ENCODE measurements around the gene H3-3A.
A peak's percentile ranks its signal among the peaks of the same experiment; 100 is the strongest.

Gene H3-3A

DNA sequence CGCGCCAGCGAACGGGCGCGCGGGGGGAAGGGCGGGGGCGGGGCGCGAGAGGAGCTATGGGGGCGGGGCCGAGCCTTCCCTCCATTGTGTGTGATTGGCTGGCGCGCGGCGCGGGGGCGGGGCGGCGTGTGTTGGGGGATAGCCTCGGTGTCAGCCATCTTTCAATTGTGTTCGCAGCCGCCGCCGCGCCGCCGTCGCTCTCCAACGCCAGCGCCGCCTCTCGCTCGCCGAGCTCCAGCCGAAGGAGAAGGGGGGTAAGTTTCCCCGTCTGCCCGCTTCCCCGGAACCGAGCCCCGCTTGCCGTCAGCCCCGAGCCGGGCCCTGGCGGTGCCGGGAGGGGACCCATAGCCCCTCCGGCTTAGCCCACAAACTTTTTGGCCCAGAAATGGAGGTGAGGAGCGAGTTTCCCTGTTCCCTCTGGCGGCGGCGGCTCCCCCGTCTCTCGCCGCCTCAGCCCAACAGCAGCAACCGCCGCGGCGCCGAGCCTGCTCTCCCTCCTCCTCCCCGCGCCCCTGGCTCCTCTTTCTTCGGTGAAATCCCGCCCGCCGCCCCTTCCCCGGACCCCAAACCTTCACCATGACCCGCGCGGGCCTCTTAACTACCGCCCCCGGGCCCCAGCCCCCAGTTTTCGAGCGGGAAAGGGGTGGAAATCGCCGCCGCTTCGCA lies at the start of gene H3-3A:
H3-3A (plus strand) TSS at position 159 of the 666 bp plus-strand sequence. CDS start 1,636 bp downstream, outside the sequence.
- DNase-seq (ENCODE audit: low read depth), result peak; percentile 91

- no peak for DNase-seq (ENCODE audit: low read depth)
Measured at GRCh38 chr1:226017070-226017469, 45.4 kb upstream of the H3-3A start.

GRCh38 chr1:226019572-226019971 lies 42.9 kb upstream of the H3-3A start:
- no peak for DNase-seq (ENCODE audit: low read depth)

DNA sequence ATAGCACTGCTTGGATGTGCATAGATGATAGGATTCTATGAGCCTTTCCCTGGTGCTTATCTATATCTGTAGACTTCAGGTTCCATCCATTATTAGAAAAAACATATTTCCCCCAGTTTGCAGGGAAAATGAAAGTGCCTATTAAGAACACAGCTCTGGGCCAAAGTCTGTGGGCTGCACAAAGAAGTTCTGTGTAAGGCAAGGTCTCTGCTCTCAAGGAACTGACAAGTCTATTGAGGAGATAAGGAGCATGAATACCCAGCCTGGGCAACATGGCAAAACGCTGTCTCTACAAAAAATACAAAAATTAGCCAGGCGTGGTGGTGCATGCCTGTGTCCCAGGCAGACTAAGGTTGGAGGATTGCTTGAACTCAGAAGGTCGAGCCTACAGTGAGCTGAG lies 41.1 kb upstream of the H3-3A start:
- DNase-seq (ENCODE audit: low read depth), result no peak

DNA sequence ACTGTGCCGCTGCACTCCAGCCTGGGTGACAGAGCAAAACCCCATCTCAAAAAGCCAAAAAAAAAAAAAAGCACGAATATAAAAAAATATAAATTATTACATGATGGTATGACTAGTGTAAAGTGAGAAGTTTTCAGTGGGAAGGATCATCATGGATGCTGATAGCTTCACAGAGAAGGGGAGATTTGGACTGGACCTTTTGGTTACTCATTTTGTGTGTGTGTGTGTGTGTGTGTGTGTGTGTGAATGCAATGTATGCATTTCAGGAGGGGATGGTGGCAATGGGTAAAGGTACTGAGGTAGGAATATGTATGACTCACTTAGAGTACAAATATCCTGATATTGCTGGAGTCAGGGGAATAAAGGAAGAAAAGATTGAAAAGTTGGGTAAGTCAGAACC lies 40.7 kb upstream of the H3-3A start:
- no peak for DNase-seq (ENCODE audit: low read depth)

DNA sequence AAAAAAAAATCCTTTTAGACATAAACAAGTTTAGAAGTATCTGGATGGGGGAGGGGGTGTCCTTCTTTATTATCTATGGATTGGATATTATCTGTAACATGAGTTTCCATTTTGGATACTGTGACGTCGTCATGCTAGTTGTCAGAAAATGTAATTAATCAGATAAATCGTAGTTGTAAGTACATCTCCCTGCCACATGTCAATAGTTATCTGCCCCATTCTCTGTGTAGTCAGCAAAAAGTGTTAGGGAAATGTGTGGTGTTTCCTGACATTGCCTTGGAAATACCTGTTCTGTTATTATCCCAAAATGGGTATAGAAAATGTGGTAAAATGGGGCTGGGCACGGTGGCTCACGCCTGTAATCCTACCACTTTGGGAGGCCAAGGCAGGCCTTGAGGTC lies 38.8 kb upstream of the H3-3A start:
- DNase-seq (ENCODE audit: low read depth), result no peak

DNA sequence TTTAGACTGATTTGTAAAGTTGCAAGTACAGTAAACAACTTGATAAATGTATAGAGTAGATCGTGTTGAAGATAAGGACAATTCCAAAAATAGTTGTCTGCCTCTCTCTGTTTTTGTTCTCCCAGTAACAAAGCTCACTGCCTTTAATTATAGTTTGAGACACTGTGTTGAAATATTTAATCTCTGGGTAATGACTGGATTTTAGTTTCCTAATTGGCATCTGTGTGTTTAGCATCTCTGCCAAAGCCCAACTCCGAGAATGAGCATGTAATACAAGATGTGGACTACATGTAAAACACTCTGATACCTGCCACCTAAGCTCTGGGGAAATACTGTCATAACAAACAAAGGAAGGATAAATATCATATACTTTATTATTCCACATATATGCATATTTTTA lies 35.7 kb upstream of the H3-3A start:
- DNase-seq (ENCODE audit: low read depth), result no peak

DNA sequence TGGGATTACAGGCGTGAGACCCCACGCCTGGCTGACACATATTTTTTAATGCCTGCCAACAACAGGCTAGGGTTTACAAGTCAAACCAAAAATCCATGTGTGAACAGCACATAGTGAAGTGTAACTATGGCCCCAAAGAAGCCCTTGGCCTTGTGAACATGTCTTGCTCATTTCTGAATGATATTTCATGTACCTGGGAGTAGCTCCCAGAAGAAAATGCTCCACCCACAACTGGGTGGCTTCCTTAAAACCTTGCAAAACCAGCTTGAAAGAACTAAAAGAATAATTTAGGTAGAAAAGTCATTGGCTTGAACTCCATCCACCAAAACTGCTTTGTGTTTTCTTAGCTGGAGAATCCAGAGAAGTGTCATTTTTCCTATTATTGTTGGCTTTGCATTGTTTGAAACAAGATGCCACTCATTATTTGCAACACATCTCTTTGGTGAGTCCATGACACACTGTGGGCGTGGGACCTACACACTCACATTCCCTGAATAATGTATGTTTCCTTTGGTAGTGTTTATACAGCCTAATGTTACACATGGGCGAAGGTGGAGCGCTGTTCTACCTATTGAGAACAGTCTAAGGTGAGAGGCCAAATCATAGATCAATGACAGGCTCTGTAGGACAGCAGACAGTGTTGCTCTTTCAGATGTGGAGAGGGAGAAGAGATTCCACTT lies 34.8 kb upstream of the H3-3A start:
- DNase-seq (ENCODE audit: low read depth), result no peak

DNA sequence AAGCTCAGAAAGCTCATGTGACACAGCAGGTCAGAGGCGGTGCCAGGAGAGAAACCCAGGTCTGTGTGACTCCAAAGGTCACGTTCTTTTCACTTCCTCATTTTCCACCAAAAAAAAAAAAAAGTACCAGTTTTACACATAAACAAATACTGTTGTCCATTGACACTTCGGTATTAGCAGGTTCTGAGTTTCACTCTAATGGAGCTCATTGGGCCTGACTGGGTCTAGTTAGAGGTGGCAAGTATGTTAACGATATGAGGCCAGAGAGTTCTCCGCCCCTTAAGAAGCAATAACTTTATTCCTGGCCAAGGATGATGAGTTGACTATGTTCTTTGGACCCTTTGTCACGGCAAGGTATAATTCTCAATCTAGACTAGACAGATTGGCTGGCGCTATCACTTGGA lies 33.4 kb upstream of the H3-3A start:
- no peak for DNase-seq (ENCODE audit: low read depth)

DNA sequence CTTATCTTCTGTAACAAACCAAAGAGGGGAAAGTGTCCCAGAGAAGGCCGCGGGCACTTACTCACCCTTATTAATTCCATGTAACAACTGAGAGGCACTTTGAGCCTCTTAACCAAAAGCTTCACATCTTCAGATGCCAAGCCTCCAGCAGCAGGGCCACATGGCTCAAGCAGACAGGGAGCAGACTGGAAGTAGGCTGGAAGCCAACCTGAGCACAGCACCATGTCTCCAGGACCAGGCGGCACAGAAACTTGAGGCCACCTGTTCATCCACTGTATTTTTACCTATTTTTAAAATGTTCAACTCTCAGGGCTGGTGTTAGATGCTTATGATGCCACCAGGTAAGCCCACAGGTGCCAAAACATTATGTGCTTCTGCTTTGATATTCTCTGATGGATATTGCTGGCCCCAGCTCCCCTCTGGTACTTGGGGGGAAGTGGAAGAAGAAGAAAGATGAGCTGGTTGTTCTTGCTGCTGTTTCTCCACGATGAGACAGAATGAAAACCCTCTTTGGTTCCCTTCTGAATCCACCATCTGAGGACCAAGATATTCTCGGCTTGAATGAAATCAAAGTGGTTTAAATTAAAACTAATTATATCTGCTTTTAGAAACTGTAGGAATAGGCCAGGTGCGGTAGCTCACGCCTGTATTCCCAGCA lies 32.8 kb upstream of the H3-3A start:
- no peak for DNase-seq (ENCODE audit: low read depth)

DNA sequence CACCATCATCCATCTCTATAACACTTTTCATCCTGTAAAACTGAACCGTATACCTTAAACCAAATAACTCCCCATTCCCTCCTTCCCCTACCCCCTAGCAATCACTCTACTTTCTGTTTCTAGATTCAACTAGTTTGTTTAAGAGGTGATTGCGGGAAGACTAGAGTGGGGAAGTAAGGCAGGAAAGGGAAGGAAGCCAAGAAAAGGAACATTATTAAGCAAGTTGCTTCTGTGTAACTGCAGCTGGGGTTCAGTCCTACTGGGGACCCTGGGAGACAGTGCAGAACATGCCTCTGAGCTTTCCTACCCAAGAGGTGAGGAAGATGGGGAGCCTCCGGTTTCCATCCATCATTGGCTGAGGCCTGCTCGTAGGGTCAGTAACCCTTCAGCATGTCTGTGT lies 28.9 kb upstream of the H3-3A start:
- no peak for DNase-seq (ENCODE audit: low read depth)

DNA sequence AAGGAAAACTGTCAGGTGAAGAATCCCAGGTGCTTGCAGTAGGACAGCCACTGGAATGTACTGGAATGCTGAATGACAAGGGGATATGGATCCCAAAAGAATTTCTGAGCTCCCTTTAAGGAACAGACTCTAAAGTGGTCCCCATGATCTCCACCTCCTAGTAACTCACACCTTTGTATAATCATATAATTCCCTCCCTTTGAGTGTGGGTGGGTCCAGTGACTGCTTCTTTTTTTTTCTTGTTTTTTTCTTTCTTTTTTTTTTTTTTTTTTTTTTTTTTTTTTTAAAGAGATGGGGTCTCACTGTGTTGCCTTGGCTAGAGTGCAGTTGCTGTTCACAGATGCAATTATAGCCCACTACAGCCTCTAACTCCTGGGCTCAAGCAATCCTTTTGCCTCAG lies 28.5 kb upstream of the H3-3A start:
- no peak for DNase-seq (ENCODE audit: low read depth)

DNA sequence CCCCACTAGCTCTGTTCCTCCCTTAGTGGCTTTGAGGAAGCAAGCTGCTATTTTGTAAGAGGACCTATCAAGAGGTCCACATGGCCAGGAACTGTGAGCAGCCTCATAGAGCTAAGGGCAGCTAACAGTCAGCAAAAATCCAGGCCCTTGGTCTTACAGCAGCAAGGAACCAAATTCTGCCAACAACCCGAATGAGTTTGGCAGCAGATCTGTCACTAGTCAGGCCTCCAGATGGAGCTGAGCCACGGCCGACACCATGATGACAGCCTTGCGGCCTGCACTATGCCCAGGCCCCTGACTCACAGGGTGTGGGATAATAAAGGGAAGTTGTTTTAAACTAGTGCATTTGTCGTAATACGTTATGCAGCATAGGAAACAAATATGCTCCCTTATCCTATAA lies 28.0 kb upstream of the H3-3A start:
- DNase-seq (ENCODE audit: low read depth), result peak; percentile 99

DNA sequence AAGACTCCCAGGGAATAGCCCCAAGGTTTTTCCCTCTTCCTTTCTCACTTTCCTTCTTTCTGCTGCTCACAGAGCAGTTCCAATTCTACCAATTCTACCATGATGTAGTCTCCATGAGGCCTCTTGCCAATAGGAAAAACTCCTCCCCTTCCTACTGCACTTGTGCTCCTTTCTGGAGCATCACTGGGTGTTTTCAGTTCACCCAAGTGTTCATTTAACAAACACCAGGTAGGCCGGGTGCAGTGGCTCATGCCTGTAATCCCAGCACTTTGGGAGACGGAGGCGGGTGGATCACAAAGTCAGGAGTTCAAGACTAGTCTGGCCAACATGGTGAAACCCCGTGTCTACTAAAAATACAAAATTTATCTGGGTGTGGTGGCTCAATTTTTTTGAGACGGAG lies 26.6 kb upstream of the H3-3A start:
- no peak for DNase-seq (ENCODE audit: low read depth)

DNA sequence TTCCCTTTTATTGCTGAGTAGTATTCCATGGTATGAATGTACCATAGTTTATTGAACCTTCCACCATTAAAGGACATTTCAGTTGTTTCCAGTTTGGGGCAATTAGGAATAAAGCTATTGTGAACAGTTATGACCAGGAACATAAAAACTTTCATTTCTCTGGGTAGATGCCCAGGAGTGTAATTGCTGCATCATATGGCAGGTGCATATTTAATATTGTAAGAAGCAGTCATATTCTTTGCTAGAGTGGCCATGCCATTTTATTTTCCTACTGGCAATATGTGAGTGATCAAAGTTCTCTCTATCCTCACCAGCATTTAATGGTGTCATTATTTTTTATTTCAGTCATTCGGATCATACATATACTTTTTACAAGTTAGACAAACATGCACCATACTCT lies 23.9 kb upstream of the H3-3A start:
- no peak for DNase-seq (ENCODE audit: low read depth)

GRCh38 chr1:226041419-226041818 lies 21.1 kb upstream of the H3-3A start:
- DNase-seq (ENCODE audit: low read depth), result no peak

- DNase-seq (ENCODE audit: low read depth), result no peak
Measured at GRCh38 chr1:226044514-226045101, 17.9 kb upstream of the H3-3A start.

- peak; percentile 80 for DNase-seq (ENCODE audit: low read depth)
Measured at GRCh38 chr1:226046240-226046639, 16.3 kb upstream of the H3-3A start.

DNA sequence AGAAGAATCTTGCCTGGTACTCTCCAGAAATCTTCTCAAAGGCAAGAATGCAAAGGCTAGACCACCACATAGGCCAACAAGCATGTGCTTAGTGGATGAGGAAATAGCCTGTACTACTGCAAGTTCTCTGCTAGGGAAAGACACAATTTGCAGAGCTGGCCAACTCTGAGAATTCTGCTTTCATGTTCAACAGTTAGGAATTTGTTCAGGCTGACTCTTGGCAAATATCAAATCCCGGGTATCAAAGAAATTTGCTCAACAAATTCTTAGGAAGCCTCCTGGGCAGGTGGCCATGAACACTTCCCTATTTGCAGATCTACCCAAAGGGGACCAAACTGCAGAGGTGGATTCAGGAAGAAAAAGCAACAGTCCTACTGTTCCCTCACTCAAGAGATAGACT lies 15.0 kb upstream of the H3-3A start:
- DNase-seq (ENCODE audit: low read depth), result peak; percentile 25

DNA sequence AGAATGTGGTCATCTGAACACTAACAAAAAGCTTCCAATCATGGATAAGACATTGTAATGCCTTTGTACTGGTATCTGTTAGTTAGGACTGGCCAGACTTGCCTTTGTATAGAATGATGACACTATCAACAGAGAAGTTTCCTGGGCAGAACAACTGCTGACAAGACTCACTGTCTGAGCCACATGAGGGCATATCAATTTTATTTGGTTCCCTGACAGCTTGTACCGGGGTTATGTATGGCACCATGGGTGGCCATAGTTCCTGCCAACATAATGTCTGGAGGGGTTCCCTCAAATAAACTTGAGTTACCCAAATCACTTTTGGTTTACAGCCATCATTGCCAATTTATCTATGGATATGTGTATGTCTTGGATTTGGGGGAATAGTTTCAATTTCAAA lies 13.6 kb upstream of the H3-3A start:
- no peak for DNase-seq (ENCODE audit: low read depth)

GRCh38 chr1:226050133-226050532 lies 12.4 kb upstream of the H3-3A start:
- DNase-seq (ENCODE audit: low read depth), result no peak

DNA sequence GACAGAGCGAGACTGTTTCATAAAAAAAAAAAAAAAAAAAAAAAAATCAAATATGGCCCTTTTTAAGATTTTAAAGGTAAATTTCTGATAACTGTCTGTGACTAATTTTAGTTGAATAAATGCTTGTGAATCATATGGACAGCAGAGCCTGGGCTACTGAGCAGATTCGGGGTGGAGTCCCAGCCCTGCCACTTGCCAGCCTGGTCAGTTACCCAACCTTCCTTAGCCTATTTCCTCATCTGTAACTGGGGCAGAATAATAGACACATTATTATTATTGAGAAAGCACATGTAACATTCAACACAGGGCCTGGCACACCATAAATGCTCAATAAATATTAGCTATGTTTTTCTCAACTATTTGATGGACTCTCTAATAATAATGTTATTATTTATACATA lies 11.2 kb upstream of the H3-3A start:
- DNase-seq (ENCODE audit: low read depth), result no peak

GRCh38 chr1:226052061-226052460 lies 10.5 kb upstream of the H3-3A start:
- DNase-seq (ENCODE audit: low read depth), result no peak
